Right lobe of liver (tissue), 4 donors: ENCODE data around the gene RNF223.

Experiments
- POLR2A ChIP-seq: fragments of 450-650 bp; IDR thresholded peaks from one replicate; pipeline ENCODE4 v1.6.1; 2017; ENCODE audit warnings: antibody characterized with exemption, mild to moderate bottlenecking
- TF ChIP-seq, protein P1 (sequence below), 4 donors: fragments of 200-600 bp in 3 of 4; fragments of 450-650 bp in 1 of 4; IDR thresholded peaks; one replicate each; pipeline versions ENCODE4 v1.5.1 to v1.8.0; 2016 to 2022; ENCODE audit warnings: antibody characterized with exemption in 4 of 4, mild to moderate bottlenecking in 2 of 4
- donor health status: DM: no; HTN: no; CAD: no.
- donor health status: DM: no; HTN: no; CAD: no.
- donor health status: DM: no; HTN: yes; CAD: no.

DNA sequence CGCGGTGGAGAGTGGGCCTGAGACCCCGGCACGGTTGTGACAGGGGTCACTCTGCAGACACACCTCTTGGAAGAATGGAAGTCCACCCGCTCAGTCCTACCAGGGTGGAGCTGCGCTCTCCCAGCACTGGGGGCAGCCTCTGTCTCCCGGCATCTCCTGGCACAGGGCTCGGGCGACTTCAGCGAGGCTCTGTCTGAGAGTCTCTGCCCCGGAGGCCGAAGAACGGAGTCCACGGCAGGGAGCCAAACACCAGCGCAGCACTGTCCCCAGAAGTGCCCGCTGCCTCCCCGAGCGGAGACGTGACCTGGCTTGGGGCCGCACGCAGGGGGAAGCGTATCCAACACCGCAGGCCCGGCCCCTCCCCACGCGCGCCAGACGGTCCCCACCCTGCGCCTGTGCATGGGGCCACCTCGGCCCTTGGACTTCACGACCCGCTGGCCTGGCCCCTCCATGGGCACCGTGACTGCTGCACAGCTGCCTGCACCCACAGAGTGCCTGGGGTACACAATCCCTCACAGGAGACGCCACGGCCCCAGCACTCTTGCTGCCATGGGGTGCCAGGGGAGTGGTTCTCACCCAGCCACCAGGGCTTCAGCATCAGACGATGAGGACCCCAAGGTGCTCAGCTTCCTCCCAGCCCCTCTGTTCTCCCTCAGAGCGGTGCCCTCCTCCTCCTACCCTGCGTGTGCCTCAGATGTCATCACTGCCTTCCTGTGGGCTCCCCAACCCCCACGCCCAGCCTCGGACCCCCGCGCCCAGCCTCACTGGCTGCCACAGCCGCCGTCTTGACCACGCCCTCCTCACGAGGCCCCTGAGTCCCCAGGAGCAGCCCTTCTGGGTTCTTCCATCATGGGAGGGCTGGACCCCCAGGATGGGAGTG lies 14.9 kb upstream of the RNF223 start:
- TF ChIP-seq, protein P1, sequence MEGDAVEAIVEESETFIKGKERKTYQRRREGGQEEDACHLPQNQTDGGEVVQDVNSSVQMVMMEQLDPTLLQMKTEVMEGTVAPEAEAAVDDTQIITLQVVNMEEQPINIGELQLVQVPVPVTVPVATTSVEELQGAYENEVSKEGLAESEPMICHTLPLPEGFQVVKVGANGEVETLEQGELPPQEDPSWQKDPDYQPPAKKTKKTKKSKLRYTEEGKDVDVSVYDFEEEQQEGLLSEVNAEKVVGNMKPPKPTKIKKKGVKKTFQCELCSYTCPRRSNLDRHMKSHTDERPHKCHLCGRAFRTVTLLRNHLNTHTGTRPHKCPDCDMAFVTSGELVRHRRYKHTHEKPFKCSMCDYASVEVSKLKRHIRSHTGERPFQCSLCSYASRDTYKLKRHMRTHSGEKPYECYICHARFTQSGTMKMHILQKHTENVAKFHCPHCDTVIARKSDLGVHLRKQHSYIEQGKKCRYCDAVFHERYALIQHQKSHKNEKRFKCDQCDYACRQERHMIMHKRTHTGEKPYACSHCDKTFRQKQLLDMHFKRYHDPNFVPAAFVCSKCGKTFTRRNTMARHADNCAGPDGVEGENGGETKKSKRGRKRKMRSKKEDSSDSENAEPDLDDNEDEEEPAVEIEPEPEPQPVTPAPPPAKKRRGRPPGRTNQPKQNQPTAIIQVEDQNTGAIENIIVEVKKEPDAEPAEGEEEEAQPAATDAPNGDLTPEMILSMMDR (IDR thresholded peaks at IDR 0.05): no peak
- TF ChIP-seq POLR2A: no peak
